Ishikawa (cell line): ENCODE results near the gene C16orf82.

ENCODE experiments used
- CEBPB ChIP-seq: IDR thresholded peaks from 2 replicates; pipeline ENCODE4 v1.6.1; 2012
- CREB1 ChIP-seq: IDR thresholded peaks from 2 replicates; pipeline ENCODE4 v1.6.1; 2012; ENCODE audit warnings: low read depth
- EGR1 ChIP-seq: IDR thresholded peaks from 2 replicates; pipeline ENCODE4 v1.6.1; 2012
- EP300 ChIP-seq: IDR thresholded peaks from 2 replicates; pipeline ENCODE4 v1.6.1; 2012; ENCODE audit warnings: borderline replicate concordance
- FOXM1 ChIP-seq: IDR thresholded peaks from 2 replicates; pipeline ENCODE4 v1.6.1; 2012; ENCODE audit warnings: low read depth, borderline replicate concordance
- NFIC ChIP-seq: IDR thresholded peaks from 2 replicates; pipeline ENCODE4 v1.6.1; 2012
- RAD21 ChIP-seq: IDR thresholded peaks from 2 replicates; pipeline ENCODE4 v1.6.1; 2012; ENCODE audit warnings: low read depth
- TAF1 ChIP-seq: IDR thresholded peaks from 2 replicates; pipeline ENCODE4 v1.6.1; 2012; ENCODE audit warnings: low read depth, mild to moderate bottlenecking
- TCF12 ChIP-seq: IDR thresholded peaks from 2 replicates; pipeline ENCODE4 v1.6.1; 2012; ENCODE audit warnings: low read depth
- TEAD4 ChIP-seq: IDR thresholded peaks from 2 replicates; pipeline ENCODE4 v1.6.1; 2012
- YY1 ChIP-seq: IDR thresholded peaks from 2 replicates; pipeline ENCODE4 v1.6.1; 2012; ENCODE audit warnings: low read depth
- ZBTB7A ChIP-seq: IDR thresholded peaks from 2 replicates; pipeline ENCODE4 v1.6.1; 2012; ENCODE audit warnings: low read depth
- TF ChIP-seq, protein P1 (sequence below): IDR thresholded peaks from 2 replicates; pipeline ENCODE4 v1.6.1; 2012
- TF ChIP-seq, protein P2 (sequence below): IDR thresholded peaks from 2 replicates; pipeline ENCODE4 v1.6.1; 2012; ENCODE audit warnings: low read depth, mild to moderate bottlenecking
- TF ChIP-seq, protein P3 (sequence below): IDR thresholded peaks from 2 replicates; pipeline ENCODE4 v1.6.1; 2012

The C16orf82 gene

DNA sequence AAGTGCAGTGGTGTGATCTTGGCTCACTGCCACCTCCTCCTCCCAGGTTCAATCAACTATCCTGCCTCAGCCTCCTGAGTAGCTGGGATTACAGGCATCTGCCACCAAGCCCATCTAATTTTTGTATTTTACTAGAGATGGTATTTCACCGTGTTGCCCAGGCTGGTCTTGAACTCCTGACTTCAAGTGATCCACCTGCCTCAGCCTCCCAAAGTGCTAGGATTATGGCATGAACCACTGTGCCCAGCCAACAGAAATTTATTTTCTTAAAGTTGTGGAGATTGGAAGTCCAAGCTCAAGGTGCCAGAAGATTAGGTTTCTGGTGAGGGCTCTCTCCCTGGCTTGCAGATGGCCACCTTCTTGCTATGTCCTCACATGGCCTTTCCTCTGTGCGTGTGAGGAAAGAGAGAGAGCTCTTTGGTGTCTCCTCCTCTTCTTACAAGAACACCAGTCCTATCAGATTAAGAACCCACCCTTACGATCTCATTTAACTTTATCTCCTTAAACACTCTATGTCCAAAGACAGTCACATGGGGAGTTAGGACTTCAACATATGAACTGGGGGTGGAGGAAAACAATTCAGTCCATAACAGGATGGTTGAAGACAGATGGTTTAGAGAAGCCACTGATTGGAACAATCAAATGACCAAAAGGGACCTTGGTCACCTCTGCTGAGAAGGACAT is 31.8 kb downstream of the C16orf82 start:
- TF ChIP-seq, protein P1, sequence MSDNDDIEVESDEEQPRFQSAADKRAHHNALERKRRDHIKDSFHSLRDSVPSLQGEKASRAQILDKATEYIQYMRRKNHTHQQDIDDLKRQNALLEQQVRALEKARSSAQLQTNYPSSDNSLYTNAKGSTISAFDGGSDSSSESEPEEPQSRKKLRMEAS = no peak
- no peak for TF ChIP-seq ZBTB7A
- no peak for TF ChIP-seq CREB1
- TF ChIP-seq TCF12 = no peak
- no peak for TF ChIP-seq CEBPB
- no peak for TF ChIP-seq EP300

DNA sequence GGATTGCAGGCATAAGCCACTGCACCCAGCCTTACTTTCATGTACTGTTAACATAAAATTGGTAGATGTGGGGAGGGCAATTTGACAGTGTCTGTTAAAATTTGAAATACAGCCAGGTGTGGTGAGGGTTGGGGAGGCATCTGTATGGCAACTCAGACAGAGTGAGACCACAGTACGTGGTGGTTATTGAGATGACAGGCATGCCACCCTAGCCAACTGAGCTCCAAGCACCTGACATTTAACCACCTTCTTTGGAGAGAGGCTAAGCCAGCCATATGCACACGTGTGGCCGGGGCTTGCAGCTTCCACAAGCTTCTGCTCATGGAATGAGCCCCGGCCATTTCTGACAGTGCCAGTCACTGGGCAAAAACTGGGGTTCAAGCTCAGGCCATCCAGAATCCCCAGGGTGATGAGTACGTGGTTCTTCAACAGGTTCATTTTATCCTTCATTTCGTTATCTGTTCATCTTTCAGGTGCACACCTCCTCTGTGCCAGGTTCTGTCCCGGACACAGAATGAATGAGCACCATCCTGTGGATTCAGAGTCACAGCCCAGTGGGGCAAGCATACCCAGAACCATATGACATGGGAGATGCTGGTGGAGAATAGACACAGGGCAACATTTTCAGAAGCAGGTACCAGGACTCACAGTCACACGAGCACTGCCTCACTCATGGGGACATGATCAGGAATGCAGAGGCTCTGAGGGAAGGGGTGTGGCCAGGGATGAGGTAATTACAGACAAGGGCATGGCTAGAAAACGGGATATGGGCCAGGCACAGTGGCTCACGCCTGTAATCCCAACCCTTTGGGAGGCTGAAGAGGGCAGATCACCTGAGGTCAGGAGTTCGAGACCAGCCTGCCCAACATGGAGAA is 36.2 kb downstream of the C16orf82 start:
- no peak for TF ChIP-seq CEBPB
- TF ChIP-seq TEAD4 = no peak
- no peak for TF ChIP-seq CREB1
- no peak for TF ChIP-seq ZBTB7A
- no peak for TF ChIP-seq EP300
- TF ChIP-seq EGR1 = no peak
- no peak for TF ChIP-seq NFIC

DNA sequence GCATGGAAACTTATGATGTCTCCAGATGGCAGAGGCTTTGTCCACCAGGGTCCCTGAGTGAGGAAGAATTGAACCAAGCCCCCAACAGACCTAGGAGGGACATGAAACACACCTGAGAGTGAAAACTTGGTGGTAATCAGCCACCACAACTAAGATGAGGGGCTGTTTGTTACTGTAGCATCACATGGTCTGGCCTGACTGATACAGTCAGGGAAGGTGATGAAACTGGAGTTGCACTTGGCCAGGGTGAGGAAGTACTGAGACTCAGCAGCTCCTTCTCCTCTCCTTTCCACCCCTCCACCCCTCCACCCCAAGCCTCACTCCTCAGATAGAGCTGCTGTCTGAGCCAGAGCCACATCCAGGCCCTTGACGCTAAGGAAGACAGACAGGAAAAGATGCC is 37.2 kb downstream of the C16orf82 start:
- TF ChIP-seq CEBPB (no peak), YY1 (no peak), TCF12 (no peak), EGR1 (no peak), ZBTB7A (no peak), RAD21 (no peak), CREB1 (no peak), FOXM1 (no peak), TEAD4 (no peak), NFIC (no peak), EP300 (no peak), TAF1 (no peak)
- TF ChIP-seq, protein P2, sequence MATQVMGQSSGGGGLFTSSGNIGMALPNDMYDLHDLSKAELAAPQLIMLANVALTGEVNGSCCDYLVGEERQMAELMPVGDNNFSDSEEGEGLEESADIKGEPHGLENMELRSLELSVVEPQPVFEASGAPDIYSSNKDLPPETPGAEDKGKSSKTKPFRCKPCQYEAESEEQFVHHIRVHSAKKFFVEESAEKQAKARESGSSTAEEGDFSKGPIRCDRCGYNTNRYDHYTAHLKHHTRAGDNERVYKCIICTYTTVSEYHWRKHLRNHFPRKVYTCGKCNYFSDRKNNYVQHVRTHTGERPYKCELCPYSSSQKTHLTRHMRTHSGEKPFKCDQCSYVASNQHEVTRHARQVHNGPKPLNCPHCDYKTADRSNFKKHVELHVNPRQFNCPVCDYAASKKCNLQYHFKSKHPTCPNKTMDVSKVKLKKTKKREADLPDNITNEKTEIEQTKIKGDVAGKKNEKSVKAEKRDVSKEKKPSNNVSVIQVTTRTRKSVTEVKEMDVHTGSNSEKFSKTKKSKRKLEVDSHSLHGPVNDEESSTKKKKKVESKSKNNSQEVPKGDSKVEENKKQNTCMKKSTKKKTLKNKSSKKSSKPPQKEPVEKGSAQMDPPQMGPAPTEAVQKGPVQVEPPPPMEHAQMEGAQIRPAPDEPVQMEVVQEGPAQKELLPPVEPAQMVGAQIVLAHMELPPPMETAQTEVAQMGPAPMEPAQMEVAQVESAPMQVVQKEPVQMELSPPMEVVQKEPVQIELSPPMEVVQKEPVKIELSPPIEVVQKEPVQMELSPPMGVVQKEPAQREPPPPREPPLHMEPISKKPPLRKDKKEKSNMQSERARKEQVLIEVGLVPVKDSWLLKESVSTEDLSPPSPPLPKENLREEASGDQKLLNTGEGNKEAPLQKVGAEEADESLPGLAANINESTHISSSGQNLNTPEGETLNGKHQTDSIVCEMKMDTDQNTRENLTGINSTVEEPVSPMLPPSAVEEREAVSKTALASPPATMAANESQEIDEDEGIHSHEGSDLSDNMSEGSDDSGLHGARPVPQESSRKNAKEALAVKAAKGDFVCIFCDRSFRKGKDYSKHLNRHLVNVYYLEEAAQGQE = no peak
- TF ChIP-seq, protein P3, sequence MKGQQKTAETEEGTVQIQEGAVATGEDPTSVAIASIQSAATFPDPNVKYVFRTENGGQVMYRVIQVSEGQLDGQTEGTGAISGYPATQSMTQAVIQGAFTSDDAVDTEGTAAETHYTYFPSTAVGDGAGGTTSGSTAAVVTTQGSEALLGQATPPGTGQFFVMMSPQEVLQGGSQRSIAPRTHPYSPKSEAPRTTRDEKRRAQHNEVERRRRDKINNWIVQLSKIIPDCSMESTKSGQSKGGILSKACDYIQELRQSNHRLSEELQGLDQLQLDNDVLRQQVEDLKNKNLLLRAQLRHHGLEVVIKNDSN = no peak
- TF ChIP-seq, protein P1 = no peak

DNA sequence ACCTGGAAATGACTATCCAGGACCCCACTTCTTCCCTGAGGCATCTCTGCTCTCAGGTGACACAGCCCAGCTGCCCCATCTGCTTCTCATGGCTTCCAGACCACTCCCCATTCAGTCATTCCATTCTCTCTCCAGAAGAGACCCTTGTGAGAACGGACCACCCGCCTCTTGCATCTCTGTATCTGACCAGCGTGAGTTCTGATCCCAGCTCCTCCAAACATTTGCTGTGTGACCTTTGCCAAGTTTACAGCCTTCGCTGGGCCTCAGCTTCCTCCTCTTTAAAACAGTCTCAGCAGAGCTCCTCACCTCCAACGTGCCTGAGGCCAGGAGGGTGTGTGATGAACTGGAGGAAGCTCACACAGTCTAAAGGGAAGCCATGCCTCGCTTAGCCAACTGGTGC is 39.6 kb downstream of the C16orf82 start:
- no peak for TF ChIP-seq EP300
- TF ChIP-seq TEAD4 = no peak
- no peak for TF ChIP-seq CREB1
- no peak for TF ChIP-seq YY1
- TF ChIP-seq, protein P3 = no peak
- TF ChIP-seq TAF1 = no peak
- no peak for TF ChIP-seq TCF12
- TF ChIP-seq ZBTB7A = no peak
- TF ChIP-seq EGR1 = no peak
- TF ChIP-seq FOXM1 = no peak
- no peak for TF ChIP-seq RAD21

DNA sequence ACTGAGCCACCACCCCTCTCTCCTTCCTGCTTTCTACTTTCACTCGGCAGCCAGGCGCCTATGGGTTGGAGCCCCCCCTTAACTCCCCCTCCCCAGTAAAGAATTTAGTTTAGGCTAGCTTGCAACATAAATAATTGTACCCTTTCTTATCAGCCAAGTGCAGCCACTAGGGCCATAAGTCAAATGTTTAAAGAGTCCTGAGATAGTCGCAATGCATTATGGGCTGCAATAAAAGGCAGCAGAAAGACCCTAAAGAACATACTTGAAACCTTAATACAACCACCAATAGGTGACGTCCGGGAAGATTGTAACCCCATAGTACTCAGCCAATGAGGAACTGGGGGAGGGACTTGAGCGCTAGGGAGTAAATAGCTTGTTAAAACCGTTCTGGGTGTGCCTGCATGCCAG is 40.5 kb downstream of the C16orf82 start:
- no peak for TF ChIP-seq TAF1
- TF ChIP-seq CREB1 = no peak
- TF ChIP-seq, protein P3 = no peak
- no peak for TF ChIP-seq TEAD4
- TF ChIP-seq CEBPB = no peak
- TF ChIP-seq, protein P1 = no peak
- no peak for TF ChIP-seq ZBTB7A
- TF ChIP-seq NFIC = no peak
- no peak for TF ChIP-seq YY1
- TF ChIP-seq FOXM1 = no peak
- TF ChIP-seq, protein P2 = no peak
- no peak for TF ChIP-seq EP300
- TF ChIP-seq RAD21 = no peak
- no peak for TF ChIP-seq EGR1
- TF ChIP-seq TCF12 = no peak
